Esophagus (tissue), 2 donors: ENCODE data around the gene MYLK2. TPM values are rescaled to one million over a fixed set of nuclear protein-coding genes. Genes with fewer than 3 reads are reported as not detected.

Source experiments
- H3K27ac ChIP-seq, 2 donors: one replicate each; pipeline ENCODE4 v1.5.1; 2013; ENCODE audit warnings: low read depth in 2 of 2, mild to moderate bottlenecking in 2 of 2, inconsistent platforms in 1 of 2, low read length in 1 of 2, moderate library complexity in 1 of 2
- H3K27me3 ChIP-seq, 2 donors: one replicate each; pipeline ENCODE4 v1.6.1; 2013; ENCODE audit warnings: low read length in 2 of 2, control low read depth in 1 of 2, mild to moderate bottlenecking in 1 of 2; ENCODE audit not compliant: insufficient read depth in 2 of 2, control insufficient read depth in 1 of 2
- H3K36me3 ChIP-seq, 2 donors: one replicate each; pipeline ENCODE4 v1.6.1; 2013; ENCODE audit warnings: low read length in 1 of 2; ENCODE audit not compliant: control insufficient read depth in 2 of 2, insufficient read depth in 2 of 2
- H3K4me1 ChIP-seq, 2 donors: one replicate each; pipeline ENCODE4 v1.6.1; 2013; ENCODE audit warnings: low read length in 1 of 2; ENCODE audit not compliant: control insufficient read depth in 2 of 2, insufficient read depth in 2 of 2
- H3K4me3 ChIP-seq, 2 donors: one replicate each; pipeline ENCODE4 v1.5.1; 2013; ENCODE audit warnings: low read length in 2 of 2, mild to moderate bottlenecking in 2 of 2, low read depth in 1 of 2, moderate library complexity in 1 of 2
- H3K9me3 ChIP-seq, 2 donors: one replicate each; pipeline ENCODE4 v1.6.1; 2013; ENCODE audit warnings: mild to moderate bottlenecking in 2 of 2, low read depth in 1 of 2, low read length in 1 of 2, moderate library complexity in 1 of 2; ENCODE audit not compliant: control insufficient read depth in 2 of 2, insufficient read depth in 1 of 2
- WGBS, 2 donors: extraction: QIAGEN DNeasy Blood & Tissue Kit; methylation state at CpG; one replicate each; pipeline ENCODE4 v1.1.7; 2013; 5-methylcytosine and 5-hydroxymethylcytosine counted together
- polyA plus RNA-seq, 2 donors: library from polyadenylated mRNA; stranded (reverse); fragments of 200-250 nt; gene quantifications; one replicate each; pipeline ENCODE4 v1.2.3, GENCODE V29; 2013
- donor health status: healthy with polysubstance abuse.
- donor health status: Bipolar disorder and iron deficiency.

MYLK2 gene
- polyA plus RNA-seq, 2 donors = 0.08 to 0.11 TPM

DNA sequence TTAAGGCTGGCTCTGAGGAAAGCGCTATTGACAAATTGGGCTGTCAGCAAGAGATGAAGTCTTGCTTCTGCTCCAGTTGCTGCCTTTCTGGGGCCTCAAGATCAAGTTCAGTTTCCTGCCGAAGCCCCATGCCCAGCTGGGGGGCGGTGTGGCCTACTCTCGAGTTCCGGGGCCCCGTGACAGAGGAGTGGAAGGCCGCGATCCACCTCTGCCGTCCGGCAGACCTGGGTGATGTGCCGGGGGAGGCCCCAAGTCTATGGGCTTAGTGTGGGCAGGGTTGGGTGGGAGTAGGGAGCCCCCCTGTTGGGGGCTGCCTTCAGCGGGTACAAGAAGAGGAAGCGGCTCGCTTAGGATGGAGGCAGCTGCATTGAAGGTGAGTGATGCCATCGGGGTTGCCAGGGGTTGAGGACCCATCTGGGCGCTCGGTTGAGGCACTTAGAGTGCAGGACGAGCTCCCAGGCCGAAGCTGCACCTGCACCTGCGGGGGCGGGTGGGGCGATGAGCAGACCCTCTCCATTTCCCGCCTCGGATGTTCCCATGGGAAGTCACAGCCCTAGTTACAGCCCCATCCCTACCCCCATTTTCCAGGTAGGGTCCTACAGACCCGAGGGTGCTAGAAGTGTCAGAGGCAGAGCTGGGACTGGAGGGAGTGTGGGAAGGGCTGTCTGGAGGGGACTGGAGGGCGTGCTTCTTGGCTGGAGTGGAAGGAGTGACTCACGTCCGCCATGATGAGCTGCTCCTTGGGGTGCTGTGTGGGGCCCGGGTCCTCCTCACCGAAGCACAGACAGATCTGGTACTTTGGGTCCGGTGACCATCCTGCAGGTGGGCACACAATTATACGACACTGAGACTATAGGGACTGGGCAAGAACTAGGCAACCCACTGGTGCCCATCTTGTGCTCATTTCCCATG, 29.2 kb downstream of the MYLK2 start:
- Histone ChIP-seq H3K4me1 (peaks cover 10 to 26% of the 10 kb centered on the region in 2 donors), H3K36me3 (no peaks in the 10 kb centered on the region), H3K27me3 (no peaks in the 10 kb centered on the region), H3K27ac (no peak overlapping the region), H3K4me3 (no peak overlapping the region), H3K9me3 (no peaks in the 10 kb centered on the region)
- WGBS, 2 donors = 86 to 88% methylated on average over 32 of the region's 32 CpGs

GRCh38 chr20:31849306-31849930, 30.3 kb downstream of the MYLK2 start:
- WGBS, 2 donors = 22 to 26% methylated on average over 45 of the region's 45 CpGs
- no peaks in the 10 kb centered on the region for H3K27me3 ChIP-seq

GRCh38 chr20:31851240-31851955, 32.2 kb downstream of the MYLK2 start:
- Histone ChIP-seq H3K27me3 (no peaks in the 10 kb centered on the region), H3K27ac (no peak overlapping the region), H3K4me3 (no peak overlapping the region), H3K9me3 (no peaks in the 10 kb centered on the region), H3K36me3 (no peaks in the 10 kb centered on the region), H3K4me1 (peaks cover 5 to 18% of the 10 kb centered on the region in 2 donors)
- WGBS, 2 donors = 71 to 74% methylated on average over 11 of the region's 11 CpGs

More at GRCh38 chr20:31849306-31849930, 30.3 kb downstream of the MYLK2 start:
- Histone ChIP-seq H3K4me1 (peaks cover 10 to 26% of the 10 kb centered on the region in 2 donors), H3K27ac (no peak overlapping the region), H3K9me3 (no peaks in the 10 kb centered on the region), H3K36me3 (no peaks in the 10 kb centered on the region), H3K4me3 (peak overlapping the region in 1 of 2 donors; percentile 12)

DNA sequence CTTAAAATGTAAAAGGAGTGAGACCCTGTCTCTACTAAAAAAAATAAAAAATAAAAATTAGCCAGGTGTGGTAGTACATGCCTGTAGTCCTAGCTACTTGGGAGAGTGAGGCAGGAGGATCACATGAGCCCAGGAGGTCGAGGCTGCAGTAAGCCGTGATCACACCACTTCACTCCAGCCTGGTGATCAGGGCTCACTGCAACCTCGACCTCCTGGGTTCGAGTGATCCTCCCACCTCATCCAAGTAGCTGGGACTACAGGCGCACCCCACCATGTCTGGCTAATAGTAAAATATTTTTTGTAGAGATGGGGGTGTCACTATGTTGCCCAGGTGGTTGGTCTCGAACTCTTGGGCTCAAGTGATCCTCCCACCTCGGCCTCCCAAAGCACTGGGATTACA, 34.3 kb downstream of the MYLK2 start:
- H3K9me3 ChIP-seq = no peaks in the 10 kb centered on the region
- no peak overlapping the region for H3K27ac ChIP-seq
- 71 to 77% methylated on average over 7 of the region's 7 CpGs for WGBS, 2 donors
- H3K27me3 ChIP-seq = peaks cover 0 to 2% of the 10 kb centered on the region in 2 donors
- H3K4me3 ChIP-seq = no peak overlapping the region
- peaks cover 5 to 18% of the 10 kb centered on the region in 2 donors for H3K4me1 ChIP-seq
- no peaks in the 10 kb centered on the region for H3K36me3 ChIP-seq

- H3K27me3 ChIP-seq = peaks cover 0 to 2% of the 10 kb centered on the region in 2 donors
- H3K36me3 ChIP-seq = no peaks in the 10 kb centered on the region
- no peaks in the 10 kb centered on the region for H3K9me3 ChIP-seq
- no peak overlapping the region for H3K27ac ChIP-seq
- peaks cover 8 to 15% of the 10 kb centered on the region in 2 donors for H3K4me1 ChIP-seq
- no peak overlapping the region for H3K4me3 ChIP-seq
- WGBS, 2 donors = 68% methylated on average over 3 of the region's 3 CpGs
Observed at GRCh38 chr20:31856516-31856915, 37.4 kb downstream of the MYLK2 start.

DNA sequence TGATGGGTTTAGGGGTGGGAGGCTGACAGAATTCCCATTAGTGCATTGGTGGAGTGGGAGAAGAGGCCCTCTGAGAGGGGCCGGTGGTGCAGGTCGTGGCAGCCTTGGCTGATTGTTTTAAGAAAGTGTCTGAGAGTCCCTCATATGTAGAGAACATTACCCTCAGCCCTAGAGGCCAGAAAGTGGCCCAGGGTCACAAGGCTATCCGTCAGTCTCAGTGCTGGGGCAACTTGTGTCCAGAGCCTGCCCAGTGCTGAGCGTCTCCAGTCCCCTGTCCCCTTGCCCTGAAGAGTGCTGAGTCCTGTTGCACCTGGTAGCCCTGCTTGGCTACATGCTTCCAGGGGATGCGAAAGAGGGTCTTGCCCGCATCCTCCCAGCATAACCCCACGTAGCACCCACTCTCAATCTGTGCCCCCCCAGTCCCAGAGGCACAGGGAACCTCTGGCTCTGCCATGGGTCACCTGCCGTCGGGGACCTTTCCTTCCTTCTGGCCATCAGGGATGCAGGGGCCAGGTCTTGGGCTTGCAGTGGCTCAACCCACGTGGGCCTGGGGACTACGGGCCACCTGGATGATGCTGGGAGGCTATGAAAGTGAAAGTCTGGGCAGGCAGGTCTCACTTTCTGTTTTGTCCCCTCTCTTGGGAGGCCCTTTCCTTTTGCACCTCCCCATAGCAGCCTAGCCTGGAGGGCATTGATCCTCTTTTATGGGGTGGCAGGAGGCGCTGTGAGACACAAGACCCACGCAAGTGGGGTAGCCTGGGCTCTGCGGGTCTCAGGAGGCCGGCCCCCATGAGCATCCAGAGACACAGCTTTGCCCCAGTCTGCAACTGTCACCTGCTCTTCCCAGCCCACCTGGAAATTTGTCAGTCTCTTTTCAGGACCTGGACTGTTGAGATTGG, 39.0 kb downstream of the MYLK2 start:
- Histone ChIP-seq H3K9me3 (no peaks in the 10 kb centered on the region), H3K36me3 (no peaks in the 10 kb centered on the region), H3K27ac (no peak overlapping the region), H3K4me1 (peaks cover 11 to 12% of the 10 kb centered on the region in 2 donors), H3K4me3 (no peak overlapping the region), H3K27me3 (peaks cover 0 to 2% of the 10 kb centered on the region in 2 donors)
- 73 to 78% methylated on average over 15 of the region's 15 CpGs for WGBS, 2 donors

- peaks cover 11 to 12% of the 10 kb centered on the region in 2 donors for H3K4me1 ChIP-seq
- no peaks in the 10 kb centered on the region for H3K36me3 ChIP-seq
- no peaks in the 10 kb centered on the region for H3K9me3 ChIP-seq
- WGBS, 2 donors = 30 to 45% methylated on average over 3 of the region's 3 CpGs
- H3K27ac ChIP-seq = no peak overlapping the region
- H3K27me3 ChIP-seq = peaks cover 0 to 2% of the 10 kb centered on the region in 2 donors
- no peak overlapping the region for H3K4me3 ChIP-seq
Observed at GRCh38 chr20:31858760-31859083, 39.6 kb downstream of the MYLK2 start.

DNA sequence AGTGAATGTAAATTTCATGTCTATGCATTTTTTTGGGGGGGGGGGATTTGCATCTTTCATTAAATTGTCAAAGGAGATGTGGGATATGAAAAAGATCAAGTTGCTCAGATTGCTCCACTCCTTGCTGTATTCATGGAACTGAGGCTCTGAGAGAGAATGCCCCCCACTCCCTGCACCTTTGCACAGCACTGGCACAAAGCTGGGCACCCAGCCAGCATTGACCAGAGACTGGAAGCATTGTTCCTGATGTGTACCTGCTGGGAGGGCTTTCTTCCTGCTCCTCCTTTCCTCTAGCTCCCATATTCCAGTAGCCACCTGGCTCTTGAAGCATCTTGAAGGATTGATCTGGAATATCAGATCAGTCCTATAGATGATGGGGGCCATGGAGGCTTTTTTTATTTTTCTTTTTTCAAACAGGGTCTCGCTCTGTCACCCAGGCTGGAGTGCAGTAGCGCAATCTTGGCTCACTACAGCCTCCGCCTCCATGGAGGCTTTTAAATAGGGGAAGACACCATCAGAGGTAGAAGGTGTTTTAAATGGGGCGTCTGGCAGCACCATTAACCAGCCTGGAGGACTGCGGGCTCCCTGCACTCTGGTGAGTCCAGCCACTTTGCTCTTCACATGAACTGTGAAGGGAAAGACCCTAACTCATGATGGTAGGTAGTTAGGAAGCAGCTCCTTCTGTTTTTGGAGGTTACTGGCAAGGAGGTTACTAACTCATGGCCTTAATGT, 40.3 kb downstream of the MYLK2 start:
- Histone ChIP-seq H3K27me3 (peaks cover 0 to 2% of the 10 kb centered on the region in 2 donors), H3K4me1 (peaks cover 11 to 12% of the 10 kb centered on the region in 2 donors), H3K36me3 (no peaks in the 10 kb centered on the region), H3K27ac (no peak overlapping the region), H3K4me3 (no peak overlapping the region), H3K9me3 (no peaks in the 10 kb centered on the region)
- 92 to 94% methylated on average over 5 of the region's 5 CpGs for WGBS, 2 donors
